Measurements from ENCODE around the gene GAL. TPM values are rescaled to one million over a fixed set of nuclear protein-coding genes. Genes with fewer than 3 reads are reported as not detected.

The GAL gene
- total RNA-seq, 1 donor from 2014 or later, result 3.4 TPM

DNA sequence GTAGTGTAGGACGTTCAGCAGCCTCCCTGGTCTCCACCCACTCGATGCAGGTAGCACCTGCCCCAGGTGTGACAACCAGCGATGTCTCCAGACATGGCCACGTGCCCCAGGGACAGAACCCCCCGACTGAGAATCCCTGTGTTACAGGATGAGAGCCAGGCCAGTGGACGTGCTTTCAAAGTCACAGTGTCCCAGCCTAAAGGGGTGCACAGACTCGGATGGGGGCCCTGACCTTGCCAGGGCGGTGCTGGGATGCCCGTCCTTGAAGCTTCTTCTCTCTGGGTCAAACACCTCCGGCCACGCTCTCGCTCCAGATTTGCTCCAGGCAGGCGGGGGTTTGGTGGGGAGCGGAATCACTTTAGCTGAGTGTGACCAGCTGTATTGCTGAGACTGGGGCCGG lies 23.3 kb upstream of the GAL start:
- peaks cover 19% of the 10 kb centered on the region for H3K27me3 Mint-ChIP-seq
- no peak overlapping the region for H3K27ac Mint-ChIP-seq
- no peak overlapping the region for H3K4me3 Mint-ChIP-seq
- no peak for TF ChIP-seq CTCF (conservative IDR thresholded peaks at IDR 0.05)
- DNase-seq (ENCODE audit: extremely low spot score, unreplicated experiment), result no peak
- peaks cover 21% of the 10 kb centered on the region for H3K4me1 Mint-ChIP-seq (ENCODE audit: unreplicated experiment)
- H3K9me3 Mint-ChIP-seq, result peaks cover 4% of the 10 kb centered on the region
- H3K36me3 Mint-ChIP-seq, result no peaks in the 10 kb centered on the region

DNA sequence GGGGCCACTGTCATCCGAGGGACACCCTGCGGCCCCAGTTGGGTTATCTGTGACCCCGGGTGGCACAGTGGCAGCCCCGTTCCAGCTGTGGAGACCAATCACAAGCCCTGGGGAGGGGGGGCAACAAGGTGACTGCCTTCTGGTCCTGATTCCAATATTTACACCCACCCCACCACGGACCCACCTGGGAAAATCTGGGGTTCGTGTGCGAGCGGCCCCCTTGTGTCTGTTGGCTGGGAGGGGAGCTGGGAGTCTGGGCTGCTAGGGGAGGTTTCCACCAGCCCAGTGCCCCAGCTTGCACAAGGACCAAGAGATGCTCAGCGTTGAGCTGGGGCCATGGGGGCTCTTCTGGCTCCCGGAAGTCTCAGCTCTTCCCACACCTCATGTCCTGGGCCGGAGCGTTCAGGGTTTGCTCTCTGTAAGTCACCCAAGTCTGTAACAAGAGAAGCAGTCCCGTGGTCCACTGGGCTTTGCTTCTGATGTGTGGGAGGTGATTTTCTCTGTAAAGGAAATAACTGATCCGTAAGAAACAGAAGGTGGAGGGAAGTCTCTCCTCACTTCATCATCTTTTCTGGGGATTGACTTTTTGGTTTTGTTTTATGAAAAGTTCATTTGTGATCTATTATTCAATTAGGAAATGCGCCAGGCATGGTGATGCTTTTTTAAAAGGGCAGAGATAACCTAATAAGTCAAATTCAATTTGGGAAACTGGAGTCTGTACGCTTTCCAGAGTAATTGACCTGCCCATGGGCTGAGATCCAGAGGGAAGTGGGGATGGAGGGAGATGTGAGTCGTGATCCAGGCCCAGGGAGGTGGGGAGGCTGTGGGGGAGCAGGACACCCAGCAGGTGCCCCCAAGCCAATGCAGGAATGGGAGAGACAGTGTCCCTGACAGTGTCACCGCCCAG lies 22.4 kb upstream of the GAL start:
- Mint-ChIP-seq H3K36me3 (no peaks in the 10 kb centered on the region), H3K9me3 (peaks cover 4% of the 10 kb centered on the region), H3K4me1 (ENCODE audit: unreplicated experiment) (peaks cover 21% of the 10 kb centered on the region), H3K4me3 (no peak overlapping the region), H3K27ac (no peak overlapping the region), H3K27me3 (peaks cover 26% of the 10 kb centered on the region)
- TF ChIP-seq CTCF (conservative IDR thresholded peaks at IDR 0.05), result no peak
- no peak for DNase-seq (ENCODE audit: extremely low spot score, unreplicated experiment)

DNA sequence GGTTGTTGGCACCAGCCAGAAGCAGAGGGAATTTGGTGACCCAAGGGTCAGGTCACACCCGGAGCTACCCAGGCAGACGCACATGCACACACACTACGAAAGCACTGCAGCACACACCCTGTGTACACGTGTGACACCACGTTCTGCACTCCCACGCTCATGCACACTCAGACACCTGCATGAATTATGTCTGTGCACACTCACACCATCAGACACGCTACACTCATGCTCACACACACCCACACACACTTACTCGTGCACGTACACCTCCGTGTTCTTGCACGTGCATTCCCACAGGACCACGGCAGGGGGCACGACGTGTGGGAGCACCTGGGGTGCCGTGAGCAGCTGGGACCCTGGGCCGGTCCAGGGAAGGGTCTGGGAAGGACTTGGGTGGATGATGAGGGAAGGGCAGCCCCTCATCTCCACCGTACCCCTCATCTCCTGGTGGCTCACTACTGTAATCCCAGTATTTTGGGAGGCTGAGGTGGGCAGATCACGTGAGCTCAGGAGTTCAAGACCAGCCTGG lies 20.8 kb upstream of the GAL start:
- TF ChIP-seq CTCF (conservative IDR thresholded peaks at IDR 0.05), result no peak
- H3K27me3 Mint-ChIP-seq, result peaks cover 25% of the 10 kb centered on the region
- DNase-seq (ENCODE audit: extremely low spot score, unreplicated experiment), result no peak
- no peaks in the 10 kb centered on the region for H3K36me3 Mint-ChIP-seq
- no peak overlapping the region for H3K27ac Mint-ChIP-seq
- H3K9me3 Mint-ChIP-seq, result peaks cover 4% of the 10 kb centered on the region
- no peak overlapping the region for H3K4me3 Mint-ChIP-seq
- H3K4me1 Mint-ChIP-seq (ENCODE audit: unreplicated experiment), result peaks cover 16% of the 10 kb centered on the region

DNA sequence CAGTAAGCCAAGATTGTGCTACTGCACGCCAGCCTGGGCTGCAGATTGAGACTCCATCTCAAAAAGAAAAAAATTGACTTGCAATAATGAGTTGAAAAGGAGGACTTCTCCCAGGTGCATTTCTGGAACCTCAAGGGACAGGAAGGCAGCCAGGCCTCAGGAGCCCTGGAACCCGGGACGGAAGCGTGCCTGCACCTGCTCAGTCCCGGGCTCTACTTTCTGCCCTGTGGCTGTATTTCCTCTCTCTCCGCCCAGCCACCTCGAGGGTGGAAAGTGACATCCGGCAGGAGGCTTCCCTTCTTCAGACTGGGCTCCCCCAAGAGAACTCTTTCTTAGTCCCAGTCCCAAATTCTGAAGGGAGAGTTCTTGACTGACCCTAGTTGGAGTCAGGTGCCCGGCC lies 20.2 kb upstream of the GAL start:
- peaks cover 4% of the 10 kb centered on the region for H3K9me3 Mint-ChIP-seq
- H3K4me3 Mint-ChIP-seq, result no peak overlapping the region
- H3K27me3 Mint-ChIP-seq, result peaks cover 21% of the 10 kb centered on the region
- no peak overlapping the region for H3K27ac Mint-ChIP-seq
- TF ChIP-seq CTCF (conservative IDR thresholded peaks at IDR 0.05), result no peak
- H3K4me1 Mint-ChIP-seq (ENCODE audit: unreplicated experiment), result peaks cover 10% of the 10 kb centered on the region
- no peaks in the 10 kb centered on the region for H3K36me3 Mint-ChIP-seq
- no peak for DNase-seq (ENCODE audit: extremely low spot score, unreplicated experiment)

DNA sequence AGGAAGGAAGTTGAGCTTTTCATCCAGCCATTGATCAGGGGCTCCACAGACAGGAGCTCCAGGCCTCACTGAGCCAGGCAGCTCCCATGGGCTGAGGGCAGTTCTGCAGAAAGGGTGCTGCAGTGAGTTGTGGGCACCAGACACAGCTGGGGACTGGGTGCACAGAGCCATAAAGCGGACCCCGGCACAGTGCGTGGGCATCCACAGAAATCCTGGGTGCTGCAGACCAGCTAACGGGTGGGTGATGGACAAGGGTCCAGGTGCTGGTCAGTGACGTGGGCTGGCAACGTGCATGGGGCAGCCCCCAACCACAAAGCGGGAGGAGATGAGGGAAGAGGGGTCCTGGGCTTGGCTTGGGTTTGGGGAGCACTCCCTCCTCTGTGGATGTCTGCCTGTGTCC lies 19.4 kb upstream of the GAL start:
- Mint-ChIP-seq H3K27ac (no peak overlapping the region), H3K4me3 (no peak overlapping the region), H3K4me1 (ENCODE audit: unreplicated experiment) (peaks cover 7% of the 10 kb centered on the region), H3K36me3 (no peaks in the 10 kb centered on the region), H3K9me3 (peaks cover 4% of the 10 kb centered on the region), H3K27me3 (peaks cover 21% of the 10 kb centered on the region)
- TF ChIP-seq CTCF (conservative IDR thresholded peaks at IDR 0.05), result no peak
- no peak for DNase-seq (ENCODE audit: extremely low spot score, unreplicated experiment)

Measured in type B pancreatic cell (in vitro differentiated cells).